ENCODE results near the gene PLLP. TPM values are rescaled to one million over a fixed set of nuclear protein-coding genes. Genes with fewer than 3 reads are reported as not detected.

The PLLP gene
- total and polyA plus RNA-seq, 12 donors = 1.0 to 10.0 (median 2.7) TPM

- TF ChIP-seq CTCF (IDR thresholded peaks at IDR 0.05) = no peak
- no peak for TF ChIP-seq POLR2A (IDR thresholded peaks at IDR 0.05)
- H3K4me3 ChIP-seq = no peak overlapping the region
- peaks cover 0 to 66% of the 10 kb centered on the region in 2 donors for H3K36me3 ChIP-seq (replicated peaks in 1 of 2)
- H3K27me3 ChIP-seq = no peaks in the 10 kb centered on the region
- DNase-seq = no peak
- no peaks in the 10 kb centered on the region for H3K9me3 ChIP-seq (replicated peaks in 1 of 3)
- H3K4me1 ChIP-seq (replicated peaks in 1 of 2) = no peaks in the 10 kb centered on the region
- intact Hi-C loops (cut with DNase I) = no loop called here
- H3K27ac ChIP-seq = no peak overlapping the region
- 90 to 100% (median 98%) methylated on average over 1 of the region's 1 CpG for WGBS, 4 donors
Observed at GRCh38 chr16:57208926-57209325, 75.5 kb downstream of the PLLP start.

Small RNA genes lying within 50 kb of the gene (small RNA-seq; reads per million reads assigned to genes)
- gene AC108081.1 = 0 reads per million in 2 donors

Other genes with a start within 250 kb of the PLLP start
- gene CPNE2, start 192.1 kb downstream of the PLLP start, total RNA-seq = 10 to 100 TPM; 11.8 to 43.6 (median 16.6) TPM
- 10 to 100 TPM in 2 of 3 donors, 1 to 10 TPM in 1; 9.6 to 36.7 (median 29.4) TPM for gene CPNE2, start 192.1 kb downstream of the PLLP start, polyA plus RNA-seq
- gene PSME3IP1, start 98.6 kb downstream of the PLLP start, total RNA-seq = 10 to 100 TPM; 32.9 to 75.0 (median 66.5) TPM
- 100 to 1,000 TPM in 1 of 3 donors, 10 to 100 TPM in 2; 67.9 to 129 (median 78.6) TPM for gene PSME3IP1, start 98.6 kb downstream of the PLLP start, polyA plus RNA-seq
- 10 to 100 TPM; 17.3 to 40.2 (median 25.6) TPM for gene RSPRY1, start 98.3 kb downstream of the PLLP start, total RNA-seq
- gene RSPRY1, start 98.3 kb downstream of the PLLP start, polyA plus RNA-seq = 10 to 100 TPM in 1 of 3 donors, 1 to 10 TPM in 2; 7.7 to 43.5 (median 8.1) TPM
- 100 to 1,000 TPM in 1 of 9 donors, 10 to 100 TPM in 8; 47.9 to 116 (median 58.2) TPM for gene ARL2BP, start 39.4 kb downstream of the PLLP start, total RNA-seq
- 100 to 1,000 TPM in 1 of 3 donors, 10 to 100 TPM in 2; 32.6 to 136 (median 35.2) TPM for gene ARL2BP, start 39.4 kb downstream of the PLLP start, polyA plus RNA-seq
- 1 to 10 TPM in 2 of 9 donors, under 1 TPM in 4, not detected in 3; 0.14 to 3.0 (median 0.45) TPM for gene CCL22, start 74.1 kb upstream of the PLLP start, total RNA-seq
- gene CCL22, start 74.1 kb upstream of the PLLP start, polyA plus RNA-seq = 1 to 10 TPM in 1 of 3 donors, under 1 TPM in 2; 0.03 to 2.6 (median 0.08) TPM
- 10 to 100 TPM in 1 of 9 donors, 1 to 10 TPM in 8; 3.3 to 14.1 (median 7.0) TPM for gene CX3CL1, start 87.8 kb upstream of the PLLP start, total RNA-seq
- gene CX3CL1, start 87.8 kb upstream of the PLLP start, polyA plus RNA-seq = 1 to 10 TPM; 1.9 to 7.2 (median 6.0) TPM
- gene CCL17, start 120.1 kb upstream of the PLLP start, total RNA-seq = not detected
- gene CCL17, start 120.1 kb upstream of the PLLP start, polyA plus RNA-seq = not detected
- 100 to 1,000 TPM in 2 of 9 donors, 10 to 100 TPM in 7; 33.3 to 155 (median 51.6) TPM for gene CIAPIN1, start 162.7 kb upstream of the PLLP start, total RNA-seq
- 10 to 100 TPM; 15.8 to 91.9 (median 25.9) TPM for gene CIAPIN1, start 162.7 kb upstream of the PLLP start, polyA plus RNA-seq
- gene COQ9, start 162.8 kb upstream of the PLLP start, total RNA-seq = 100 to 1,000 TPM in 1 of 9 donors, 10 to 100 TPM in 8; 60.9 to 277 (median 85.5) TPM
- gene COQ9, start 162.8 kb upstream of the PLLP start, polyA plus RNA-seq = 100 to 1,000 TPM; 165 to 203 (median 177) TPM
- gene POLR2C, start 178.0 kb upstream of the PLLP start, total RNA-seq = 100 to 1,000 TPM in 4 of 9 donors, 10 to 100 TPM in 5; 52.8 to 147 (median 99.9) TPM
- 10 to 100 TPM; 28.3 to 73.9 (median 32.4) TPM for gene POLR2C, start 178.0 kb upstream of the PLLP start, polyA plus RNA-seq
- 10 to 100 TPM in 8 of 9 donors, 1 to 10 TPM in 1; 8.8 to 36.1 (median 18.4) TPM for gene DOK4, start 201.8 kb upstream of the PLLP start, total RNA-seq
- 10 to 100 TPM in 2 of 3 donors, 1 to 10 TPM in 1; 4.3 to 31.8 (median 19.0) TPM for gene DOK4, start 201.8 kb upstream of the PLLP start, polyA plus RNA-seq